CD4-positive, alpha-beta T cell treated with Interleukin-2 at 100 ng/mL for 4 hours (primary cell): ENCODE results near the gene EIF2B2.
"Not testable (repeated sequence)": the region's sequence is repeated elsewhere in the genome, so short reads cannot be mapped to it uniquely, and the experiment has no call there.

Experiments used
- DNase-seq: peaks from one replicate; pipeline ENCODE4 v3.0.0-alpha.2; 2020; ENCODE audit warnings: low spot score

Gene EIF2B2

DNA sequence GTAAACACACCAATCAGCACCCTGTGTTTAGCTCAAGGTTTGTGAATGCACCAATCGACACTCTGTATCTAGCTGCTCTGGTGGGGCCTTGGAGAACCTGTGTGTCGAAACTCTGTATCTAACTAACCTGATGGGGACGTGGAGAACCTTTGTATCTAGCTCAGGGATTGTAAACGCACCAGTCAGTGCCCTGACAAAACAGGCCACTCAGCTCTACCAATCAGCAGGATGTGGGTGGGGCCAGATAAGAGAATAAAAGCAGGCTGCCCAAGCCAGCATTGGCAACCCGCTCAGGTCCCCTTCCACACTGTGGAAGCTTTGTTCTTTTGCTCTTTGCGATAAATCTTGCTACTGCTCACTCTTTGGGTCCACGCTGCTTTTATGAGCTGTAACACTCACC lies 6.9 kb upstream of the EIF2B2 start:
- DNase-seq = not testable (repeated sequence)

DNA sequence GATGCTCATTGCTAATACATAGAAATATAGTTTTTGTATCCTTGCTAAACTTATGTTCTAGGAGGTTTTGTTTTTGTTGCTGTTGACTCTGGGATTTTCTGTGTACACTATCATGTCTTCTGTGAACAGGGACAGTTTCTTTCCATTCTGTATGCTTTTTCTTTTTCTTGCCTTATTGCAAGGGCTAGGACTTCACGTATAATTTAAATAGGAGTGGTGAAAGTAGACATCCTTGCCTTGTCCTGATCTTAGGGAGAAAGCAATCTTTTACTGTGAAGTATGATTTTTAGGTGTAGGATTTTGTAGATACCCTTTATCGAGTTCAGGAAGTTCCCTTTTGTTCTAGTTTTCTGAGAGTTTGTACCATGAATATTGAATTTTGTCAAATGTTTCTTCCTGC lies 1.5 kb upstream of the EIF2B2 start:
- DNase-seq = no peak

DNA sequence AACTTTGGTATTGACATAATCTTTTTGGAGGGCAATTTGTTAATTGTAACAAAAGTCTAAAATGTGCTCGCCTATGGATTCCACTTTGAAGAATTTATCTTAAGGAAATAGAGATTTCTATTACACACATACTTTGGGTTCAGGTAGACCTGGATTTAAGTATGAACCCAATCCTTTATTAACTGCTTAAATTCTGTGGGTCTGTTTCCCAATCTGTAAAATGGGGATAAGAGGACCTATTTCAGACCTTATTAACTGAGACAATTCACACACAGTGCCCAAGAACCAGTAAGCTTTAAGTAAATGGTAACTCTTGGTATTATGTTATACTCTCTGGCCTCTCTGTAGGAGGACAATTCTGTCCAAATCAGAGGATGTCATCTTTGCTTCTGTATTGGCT lies 822 bp upstream of the EIF2B2 start:
- no peak for DNase-seq

DNA sequence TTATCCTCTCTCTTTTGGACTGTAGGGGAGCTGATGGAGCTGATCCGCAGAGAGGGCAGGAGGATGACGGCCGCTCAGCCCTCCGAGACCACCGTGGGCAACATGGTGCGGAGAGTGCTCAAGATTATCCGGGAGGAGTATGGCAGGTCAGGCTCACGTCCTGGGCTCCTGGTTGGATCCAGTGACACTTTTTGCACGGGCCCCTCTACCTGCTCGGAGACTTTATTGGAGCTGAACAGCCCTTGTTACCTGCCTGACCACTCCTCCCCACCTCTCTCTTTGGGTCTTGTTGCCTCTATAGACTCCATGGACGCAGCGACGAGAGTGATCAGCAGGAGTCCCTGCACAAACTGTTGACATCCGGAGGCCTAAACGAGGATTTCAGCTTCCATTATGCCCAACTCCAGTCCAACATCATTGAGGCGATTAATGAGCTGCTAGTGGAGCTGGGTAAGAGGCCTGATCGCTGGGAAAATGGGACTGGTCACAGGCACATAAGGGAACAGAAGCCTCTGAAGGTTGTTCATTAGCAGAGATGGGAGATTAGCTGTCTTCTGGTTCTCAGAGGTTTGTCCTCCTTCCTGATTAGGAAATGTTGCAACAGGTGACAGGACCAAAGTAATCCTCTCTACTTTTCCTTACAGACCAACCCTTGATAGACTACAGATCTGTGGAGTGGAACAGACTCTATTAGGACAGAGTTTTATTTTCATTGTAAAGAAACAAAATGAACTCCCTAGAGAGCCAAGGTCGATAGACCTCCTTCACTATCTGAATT lies 718 bp downstream of the EIF2B2 start:
- no peak for DNase-seq

DNA sequence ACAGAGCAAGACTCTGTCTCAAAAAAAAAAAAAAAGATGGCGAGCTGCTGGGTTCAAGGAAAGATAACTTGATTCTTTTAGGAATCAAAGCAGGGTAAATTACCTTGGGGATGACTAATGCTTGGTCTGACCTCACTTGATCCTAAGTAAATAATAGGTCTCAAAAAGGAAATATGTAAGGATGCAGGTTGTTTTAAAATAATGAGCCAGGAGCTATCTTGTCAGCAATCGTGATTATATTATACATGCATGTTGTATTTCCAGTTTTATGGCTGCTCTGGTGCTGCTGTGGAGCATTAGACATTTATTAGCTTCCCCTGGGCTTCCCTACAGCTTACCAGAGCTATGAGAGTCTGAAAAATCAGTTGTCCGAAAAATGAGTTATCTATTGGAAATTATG lies 2.6 kb downstream of the EIF2B2 start:
- no peak for DNase-seq

DNA sequence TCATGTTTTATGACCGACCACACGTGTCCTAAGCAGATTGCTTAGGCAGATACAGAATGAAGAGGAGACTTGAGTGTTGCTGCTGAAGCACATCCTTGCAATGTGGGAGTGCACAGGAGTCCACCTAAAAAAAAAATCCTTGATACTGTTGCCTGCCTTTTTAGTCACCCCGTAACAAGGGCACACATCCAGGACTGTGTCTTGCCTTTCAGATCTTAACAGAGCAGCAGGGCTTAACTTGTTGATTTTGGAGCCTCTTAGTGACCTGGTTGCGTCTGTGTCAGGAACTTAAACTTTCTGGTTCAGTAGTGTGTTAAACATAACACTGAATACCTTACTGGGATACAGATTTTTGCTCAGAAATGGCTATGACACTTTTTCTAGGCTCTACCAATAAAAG lies 6.5 kb downstream of the EIF2B2 start:
- DNase-seq = no peak

DNA sequence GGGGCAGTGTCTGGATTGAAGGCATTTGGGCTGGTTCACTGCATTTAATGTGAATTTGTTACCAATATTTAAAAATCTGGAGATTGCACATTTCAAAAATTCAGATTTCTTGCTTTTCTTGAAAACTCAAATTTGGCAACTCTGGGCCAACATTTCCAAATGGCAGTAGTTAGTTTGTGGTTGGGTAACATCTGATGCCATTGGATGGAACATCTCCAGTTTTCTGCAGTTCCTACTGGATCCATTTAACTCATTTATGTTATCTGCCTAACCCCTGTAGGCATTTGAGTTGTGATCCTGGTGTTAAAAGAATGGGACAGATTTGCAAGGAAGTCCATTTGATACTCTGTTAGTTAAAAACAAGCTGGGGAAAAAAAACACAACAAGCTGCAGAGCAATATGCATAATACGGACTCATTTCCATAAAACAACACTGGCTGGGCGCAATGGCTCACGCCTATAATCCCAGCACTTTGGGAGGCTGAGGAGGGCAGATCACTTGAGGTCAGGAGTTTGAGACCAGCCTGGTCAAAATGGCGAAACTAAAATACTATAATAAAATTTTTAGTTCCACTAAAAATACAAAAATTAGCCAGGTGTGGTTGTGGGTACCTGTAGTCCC lies 7.9 kb downstream of the EIF2B2 start:
- DNase-seq = no peak

DNA sequence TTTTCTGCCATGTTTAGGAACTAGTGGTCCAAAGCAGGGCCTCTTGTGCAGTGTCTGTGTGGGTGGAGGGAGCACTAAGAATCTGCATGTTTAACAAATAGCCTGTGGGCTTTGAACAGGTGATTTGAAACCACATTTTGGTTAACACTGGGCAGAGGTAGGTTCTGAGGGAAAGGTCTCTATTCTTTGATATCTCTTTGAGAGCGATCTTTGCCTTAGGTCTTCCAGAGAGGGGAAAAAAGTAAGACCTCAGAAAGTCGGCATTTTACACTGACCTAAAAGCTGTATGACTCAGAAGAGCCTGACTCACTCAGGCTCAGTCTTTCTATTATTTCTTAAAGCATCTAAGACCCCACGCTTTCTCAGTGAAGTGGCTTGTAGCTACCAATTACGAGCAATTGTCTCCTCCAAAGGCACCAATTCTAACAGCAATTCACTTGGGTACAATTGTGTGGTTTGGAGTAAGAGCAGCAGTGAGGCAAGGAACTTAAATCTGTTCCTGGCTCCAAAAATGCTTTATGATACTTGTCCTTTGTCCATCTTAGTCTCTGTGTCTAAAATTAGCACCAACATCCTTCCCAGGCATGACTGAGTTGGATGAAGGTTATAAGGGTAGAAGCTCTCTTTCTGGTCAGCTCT lies 8.8 kb downstream of the EIF2B2 start:
- peak; percentile 17 for DNase-seq

DNA sequence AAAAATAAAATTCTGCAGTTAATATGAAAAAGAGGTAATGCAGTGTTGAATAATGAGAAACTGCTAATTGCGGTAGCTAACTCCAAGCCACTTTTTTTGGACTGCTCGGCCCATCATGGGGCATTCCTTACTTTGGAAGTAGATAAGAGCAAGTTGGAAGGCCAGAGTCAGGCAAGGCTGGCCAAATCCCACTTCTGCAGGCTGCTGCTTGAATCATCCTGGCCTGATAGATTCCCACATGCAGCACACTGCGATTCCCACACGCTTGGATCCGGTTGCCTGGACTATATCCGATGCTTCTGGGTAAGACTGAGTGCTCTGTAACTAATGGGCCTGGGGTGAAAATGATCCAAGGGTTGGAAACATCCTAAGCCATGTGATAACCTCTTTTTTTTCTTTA lies 10.6 kb downstream of the EIF2B2 start:
- DNase-seq = no peak

DNA sequence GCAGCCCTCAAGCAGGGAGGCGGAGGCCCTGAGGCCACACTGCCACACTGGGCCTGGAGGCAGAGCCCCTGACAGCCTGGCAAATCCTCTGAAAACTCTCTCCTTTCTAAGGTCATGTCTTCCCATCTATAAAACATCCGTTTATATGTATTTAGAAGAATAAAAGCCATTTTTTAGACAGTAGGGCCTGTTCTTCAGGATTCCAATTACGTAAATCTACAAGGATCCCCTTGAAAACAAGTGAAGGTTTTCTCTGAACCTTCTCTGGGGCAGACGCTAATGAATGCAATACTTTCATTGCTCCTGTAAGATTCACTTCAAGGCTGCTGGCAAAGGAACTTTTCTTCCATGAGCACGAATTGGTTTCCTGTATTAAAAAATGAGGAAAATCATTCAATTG lies 12.8 kb downstream of the EIF2B2 start:
- no peak for DNase-seq

DNA sequence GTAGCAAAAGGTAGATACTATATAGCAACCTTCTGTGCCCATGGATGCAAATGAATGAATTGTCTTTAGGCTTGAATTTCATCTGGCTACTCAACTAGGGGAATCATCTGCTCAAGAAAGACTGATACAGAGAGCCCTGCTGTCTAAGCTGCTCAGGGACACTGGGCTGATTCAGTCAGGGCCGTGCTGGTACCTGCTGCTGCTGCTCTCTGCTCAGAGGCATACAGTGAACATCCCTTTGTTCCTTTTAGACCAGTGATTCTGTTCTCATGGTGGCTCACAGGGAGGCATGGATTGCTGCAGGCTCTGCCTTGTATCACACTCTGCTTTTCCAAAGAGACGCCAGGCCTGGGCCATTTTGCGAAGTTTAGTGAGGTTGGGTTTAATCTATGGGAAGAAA lies 14.1 kb downstream of the EIF2B2 start:
- no peak for DNase-seq

DNA sequence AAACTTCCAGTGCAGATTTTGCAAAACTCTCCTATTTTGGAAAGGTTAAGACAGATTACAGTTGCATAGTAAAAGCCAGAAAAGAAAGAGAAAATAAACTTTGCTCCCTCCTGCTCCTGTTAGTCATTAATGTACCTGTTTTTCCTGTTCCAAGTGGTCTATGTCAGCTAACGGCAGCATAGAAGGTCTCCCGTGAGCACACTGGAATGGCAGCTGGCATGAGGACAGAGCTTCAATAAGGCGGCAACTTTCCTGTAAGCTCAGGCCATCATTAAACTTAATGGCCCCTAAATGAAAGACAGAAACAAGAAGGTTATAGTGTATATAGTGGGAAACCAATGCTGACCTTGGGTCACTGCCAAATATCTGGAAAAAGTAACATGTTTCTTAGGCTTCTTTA lies 16.0 kb downstream of the EIF2B2 start:
- DNase-seq = no peak

DNA sequence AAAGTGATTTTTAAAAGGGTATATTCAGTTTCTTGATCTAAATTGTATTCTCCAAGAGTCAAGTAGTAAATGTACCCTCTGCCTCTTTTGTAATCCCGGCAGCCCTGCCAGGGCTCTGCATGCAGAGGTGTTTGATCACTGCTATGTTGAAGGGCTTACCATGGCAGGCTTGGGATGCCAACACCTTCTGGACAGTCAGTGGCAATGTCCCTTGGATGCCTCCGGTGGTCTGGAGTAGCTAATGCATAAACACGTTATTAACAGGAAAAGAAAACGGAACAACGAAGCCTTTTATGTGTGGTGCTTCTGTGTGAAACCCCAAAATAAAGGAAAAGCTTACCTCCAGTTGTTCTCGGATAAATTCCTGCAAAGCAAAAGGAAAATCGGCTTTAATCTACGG lies 19.9 kb downstream of the EIF2B2 start:
- DNase-seq = no peak

DNA sequence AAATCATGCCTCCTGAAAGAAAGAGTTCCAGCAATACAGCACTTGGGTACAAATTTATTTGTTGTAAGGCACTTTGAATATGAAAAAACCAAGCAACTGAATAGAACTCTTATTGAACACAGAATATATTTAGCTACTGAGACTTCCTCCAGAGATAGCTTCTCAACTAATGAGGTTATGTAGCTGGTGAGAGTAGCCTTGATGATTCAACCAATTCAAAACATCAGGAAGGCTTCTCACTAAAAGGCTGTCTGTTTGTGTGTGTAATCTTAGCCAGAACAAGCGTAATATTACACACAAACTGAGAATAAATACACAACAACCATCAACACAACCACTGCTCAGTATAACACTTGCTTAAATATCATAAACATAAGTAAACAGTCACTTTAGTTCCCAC lies 20.4 kb downstream of the EIF2B2 start:
- no peak for DNase-seq

DNA sequence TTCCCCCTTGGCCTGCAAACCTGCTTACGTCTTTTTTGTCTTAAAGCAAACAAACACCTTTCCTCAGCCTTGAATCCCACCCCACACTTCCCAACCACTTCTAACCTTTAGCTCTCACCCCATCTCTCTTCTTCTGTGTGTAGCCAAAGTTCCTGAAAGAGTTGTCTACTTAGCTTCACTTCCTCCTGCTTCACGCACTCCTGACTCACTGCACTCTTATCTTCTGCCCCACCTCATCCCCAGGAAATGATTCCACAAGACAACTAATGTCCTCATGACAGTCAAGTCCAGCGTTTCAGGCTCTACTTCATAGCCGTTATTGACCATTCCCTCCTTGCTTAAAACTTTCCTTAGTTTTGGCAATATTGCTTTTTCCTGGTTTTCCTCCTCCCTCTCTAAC lies 22.4 kb downstream of the EIF2B2 start:
- no peak for DNase-seq

DNA sequence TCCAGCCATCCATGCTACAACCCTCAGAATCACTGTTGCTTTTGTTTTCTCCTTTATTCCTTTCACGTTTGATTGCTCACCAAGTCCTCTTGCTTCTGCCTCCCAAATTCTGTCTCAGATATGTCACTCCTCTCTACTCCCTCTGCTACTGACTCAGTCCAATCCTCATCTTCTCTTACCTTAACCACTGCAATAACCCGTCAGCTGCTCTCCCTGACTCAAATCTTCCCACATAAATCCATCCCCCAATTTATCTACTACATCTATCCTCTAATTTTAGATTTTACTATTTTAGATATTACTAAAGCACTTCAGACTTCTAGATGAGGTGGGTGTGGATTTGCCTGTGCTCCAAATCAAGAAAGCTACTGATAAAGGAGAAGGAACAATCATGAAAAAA lies 23.2 kb downstream of the EIF2B2 start:
- DNase-seq = no peak

DNA sequence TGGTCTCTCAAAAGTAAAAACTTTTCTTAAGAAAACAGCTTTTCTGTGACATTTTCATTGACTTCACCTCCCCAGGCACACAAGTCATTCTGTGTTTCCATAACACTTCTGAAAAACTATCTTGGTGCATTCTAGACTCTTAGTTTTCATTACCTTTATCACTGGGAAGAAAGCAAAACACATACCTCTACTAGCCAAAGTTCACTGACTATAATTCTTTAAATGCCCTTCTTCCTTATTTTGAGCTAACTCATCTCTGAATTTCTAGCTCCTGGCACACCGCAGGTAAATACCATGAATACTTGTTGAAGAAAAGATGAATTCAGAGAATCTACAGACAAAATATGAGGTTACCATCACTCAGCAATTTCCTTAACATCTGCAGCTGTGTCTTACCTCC lies 27.4 kb downstream of the EIF2B2 start:
- DNase-seq = no peak

DNA sequence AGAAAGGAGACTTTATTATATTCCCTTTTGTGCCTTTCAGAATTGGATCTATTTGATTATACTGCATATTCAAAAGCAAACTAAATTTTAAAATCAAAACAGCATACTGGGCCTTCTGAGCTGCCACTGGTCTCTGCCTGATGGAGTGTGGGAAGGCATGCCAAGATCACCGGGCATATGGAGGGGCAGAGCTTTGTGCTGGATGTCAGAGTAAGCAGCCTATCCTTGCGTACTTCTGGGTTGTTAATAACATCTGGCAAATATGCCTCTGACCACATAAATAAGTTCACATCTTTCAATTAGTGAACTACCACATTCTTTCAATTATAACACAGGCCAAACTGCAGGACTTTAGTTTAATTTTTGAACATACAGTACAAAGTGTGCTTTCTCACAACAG lies 30.2 kb downstream of the EIF2B2 start:
- no peak for DNase-seq

DNA sequence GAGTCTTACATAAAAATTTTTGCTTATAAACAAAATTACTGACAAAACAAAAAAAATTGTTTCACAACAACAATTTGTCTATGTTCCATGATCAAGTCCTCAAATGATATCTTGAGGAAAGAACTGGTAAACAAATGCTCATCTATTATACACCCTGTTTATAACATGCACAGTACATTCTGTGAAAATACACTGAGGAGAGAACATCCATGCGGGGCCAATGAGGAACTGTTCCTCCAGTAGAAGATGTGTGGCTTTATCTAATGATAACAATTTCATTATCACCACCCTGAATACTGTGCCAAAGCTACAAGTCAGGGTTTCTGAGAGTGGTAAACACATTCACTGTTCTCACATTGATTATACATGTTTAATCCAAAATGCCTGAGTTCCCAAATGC lies 37.8 kb downstream of the EIF2B2 start:
- no peak for DNase-seq

DNA sequence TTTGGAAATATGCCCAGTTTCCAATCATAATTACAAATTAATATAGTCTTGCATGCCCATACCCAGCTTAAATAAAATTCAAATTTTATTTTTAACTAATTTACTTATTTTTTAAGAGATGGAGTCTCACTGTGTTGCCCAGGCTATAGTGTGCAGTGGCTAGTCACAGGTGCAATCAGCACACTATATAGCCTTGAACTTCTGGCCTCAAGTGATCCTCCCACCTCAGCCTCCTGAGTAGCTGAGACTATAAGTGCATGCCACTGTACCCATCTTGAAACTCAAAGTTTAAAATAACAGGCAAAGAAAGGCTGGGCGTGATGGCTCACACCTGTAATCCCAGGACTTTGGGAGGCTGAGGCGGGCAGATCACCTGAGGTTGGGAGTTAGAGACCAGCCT lies 38.2 kb downstream of the EIF2B2 start:
- DNase-seq = no peak

DNA sequence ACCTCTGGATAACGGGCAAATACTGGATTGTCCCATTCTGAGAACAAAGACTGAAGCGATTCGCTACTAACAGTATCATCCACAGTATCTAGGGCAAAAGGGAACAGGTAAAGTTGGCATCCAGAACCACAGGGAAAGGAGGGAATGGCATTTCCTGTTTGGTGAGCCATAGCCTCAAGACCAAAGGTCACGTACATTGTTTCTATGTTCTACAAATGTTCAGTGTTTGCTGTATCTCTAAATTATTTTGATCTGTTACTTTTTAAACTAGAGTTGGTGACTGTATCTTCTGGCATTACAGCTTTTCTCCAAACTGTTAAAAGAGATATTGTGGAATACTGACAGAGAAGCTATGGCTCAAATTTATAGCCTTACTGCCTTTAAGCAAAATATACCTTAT lies 38.9 kb downstream of the EIF2B2 start:
- no peak for DNase-seq

DNA sequence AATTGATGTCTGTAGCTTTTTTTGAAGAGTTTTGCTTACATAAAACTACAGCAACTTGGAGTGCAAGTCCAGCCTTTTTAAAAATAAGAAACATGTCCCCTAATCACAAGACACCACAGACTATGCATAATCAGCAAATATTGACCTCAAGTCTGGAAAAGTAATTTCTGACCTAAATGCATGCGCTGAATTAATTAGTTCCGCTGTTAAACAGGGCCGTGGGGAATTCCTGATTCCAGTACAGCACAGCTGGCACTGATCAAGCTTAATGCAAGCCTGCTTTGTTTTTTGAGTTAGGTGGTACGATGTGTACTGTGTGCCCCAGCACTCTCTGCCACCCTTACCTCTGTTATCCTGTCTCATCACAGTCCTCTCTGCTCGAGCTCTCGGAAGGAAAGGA lies 39.3 kb downstream of the EIF2B2 start:
- no peak for DNase-seq

DNA sequence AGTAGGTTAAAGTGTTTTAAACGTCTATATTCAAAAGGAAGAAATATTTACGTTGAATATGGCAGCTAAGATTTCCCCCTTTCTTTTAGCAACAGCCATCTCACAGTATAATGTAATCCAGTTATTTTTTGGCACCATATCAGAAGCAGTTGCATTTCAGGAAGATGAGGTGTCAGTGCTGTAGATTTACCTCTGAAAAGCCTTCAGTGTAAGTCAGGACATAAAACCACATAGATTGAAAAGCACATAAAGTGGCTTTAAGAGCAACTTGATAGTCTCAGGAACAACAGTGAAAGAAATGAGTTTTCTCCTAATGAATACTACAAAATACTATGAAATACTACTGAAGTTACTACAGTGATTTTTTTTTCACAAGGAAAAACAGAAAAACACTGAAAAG lies 41.6 kb downstream of the EIF2B2 start:
- DNase-seq = no peak

DNA sequence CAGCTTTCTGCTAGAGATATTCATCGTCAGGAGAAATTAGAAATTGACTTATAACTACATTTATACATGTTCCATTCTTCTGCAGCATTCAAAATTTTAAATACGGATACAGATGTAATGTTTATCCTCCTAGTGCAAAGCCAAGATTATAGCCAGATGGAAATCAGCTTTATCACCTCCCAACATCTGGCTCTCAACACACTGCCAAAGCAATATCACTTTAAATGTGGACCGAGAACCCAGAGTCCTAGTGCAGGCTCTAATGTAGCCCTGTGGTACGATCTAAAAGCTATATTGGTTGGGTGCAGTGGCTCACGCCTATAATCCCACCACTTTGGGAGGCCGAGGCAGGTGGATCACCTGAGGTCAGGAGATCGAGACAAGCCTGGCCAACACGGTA lies 42.0 kb downstream of the EIF2B2 start:
- no peak for DNase-seq
